Omental fat pad (tissue), 4 donors: ENCODE results near the gene UPK1B. TPM values are rescaled to one million over a fixed set of nuclear protein-coding genes. Genes with fewer than 3 reads are reported as not detected.
A peak's percentile ranks its signal among the peaks of the same experiment; 100 is the strongest.

Source experiments
- ATAC-seq: fragments of 150-250 bp; one replicate; pipeline ENCODE4 v1.9.1; 2016; ENCODE audit warnings: mild to moderate bottlenecking, moderate library complexity; ENCODE audit not compliant: low FRiP score
- DNase-seq: peaks from one replicate; pipeline ENCODE4 v3.0.0-alpha.2; 2019; ENCODE audit warnings: low spot score
- CTCF ChIP-seq, 3 donors: fragments of 450-650 bp; IDR thresholded peaks; one replicate each; pipeline ENCODE4 v1.5.1; 2016 to 2017; ENCODE audit warnings: antibody characterized with exemption in 3 of 3, mild to moderate bottlenecking in 3 of 3, moderate library complexity in 2 of 3
- total RNA-seq, 4 donors: library from RNA; depleted of rRNA; stranded (reverse); fragments of >200 nt; gene quantifications; one replicate each; pipeline ENCODE4 v1.1.0, GENCODE V29; 2016

The UPK1B gene
- total RNA-seq, 4 donors from 2014 or later, result 1.1 to 49.3 (median 12.4) TPM

- ATAC-seq (peak; percentile 45), DNase-seq (no peak)
- no peak for TF ChIP-seq CTCF (IDR thresholded peaks at IDR 0.05)
Observed at GRCh38 chr3:119194237-119195150, 21.1 kb downstream of the UPK1B start.

- ATAC-seq (no peak), DNase-seq (no peak)
- no peak for TF ChIP-seq CTCF (IDR thresholded peaks at IDR 0.05)
Observed at GRCh38 chr3:119195151-119195476, 21.7 kb downstream of the UPK1B start.

GRCh38 chr3:119195911-119196310 lies 22.5 kb downstream of the UPK1B start:
- TF ChIP-seq CTCF (IDR thresholded peaks at IDR 0.05), result no peak
- ATAC-seq (peak; percentile 79), DNase-seq (no peak)

- DNase-seq (no peak), ATAC-seq (no peak)
- TF ChIP-seq CTCF (IDR thresholded peaks at IDR 0.05), result no peak
Observed at GRCh38 chr3:119205209-119205608, 31.8 kb downstream of the UPK1B start.

DNA sequence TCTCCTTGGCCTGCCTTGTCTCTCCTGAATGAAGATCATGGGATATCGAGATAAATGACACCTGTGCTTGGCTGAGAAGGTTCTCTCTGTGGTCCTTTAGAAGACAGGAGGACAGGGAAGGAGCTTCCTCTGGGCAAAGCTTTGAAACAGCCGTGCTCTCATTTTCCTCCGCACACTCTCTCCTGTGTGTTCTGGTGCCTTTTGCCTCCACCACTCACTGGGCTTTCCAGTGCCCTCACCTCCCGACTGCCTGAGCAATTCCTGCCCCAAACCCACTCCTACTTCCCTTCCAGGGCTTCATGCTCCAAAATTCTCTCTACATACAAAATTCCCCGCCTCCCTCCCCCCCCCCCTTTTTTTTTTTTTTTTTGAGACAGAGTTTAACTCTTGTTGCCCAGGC lies 32.3 kb downstream of the UPK1B start:
- DNase-seq (no peak), ATAC-seq (no peak)
- no peak for TF ChIP-seq CTCF (IDR thresholded peaks at IDR 0.05)

- ATAC-seq, result peak; percentile 37
- DNase-seq, result no peak
- TF ChIP-seq CTCF (IDR thresholded peaks at IDR 0.05), result no peak
Observed at GRCh38 chr3:119206611-119207511, 33.5 kb downstream of the UPK1B start.
